Uterus (tissue), 4 donors: Measurements from ENCODE around the gene ANKRD16. TPM values are rescaled to one million over a fixed set of nuclear protein-coding genes. Genes with fewer than 3 reads are reported as not detected.
A peak's percentile ranks its signal among the peaks of the same experiment; 100 is the strongest.

Experiments
- DNase-seq, 2 donors: peaks; one replicate each; pipeline ENCODE4 v3.0.0-alpha.2; 2019 to 2020
- H3K27ac ChIP-seq, 2 donors: fragments of 200-600 bp; sonication (generic); 1 replicate in 1 of 2; 2 replicates in 1 of 2; pipeline ENCODE4 v1.5.1; 2016 to 2018
- H3K27me3 ChIP-seq, 2 donors: fragments of 200-600 bp; sonication (generic); one replicate each; pipeline ENCODE4 v1.5.1; 2018 to 2019; ENCODE audit warnings: control low read depth in 1 of 2
- H3K36me3 ChIP-seq, 2 donors: fragments of 200-600 bp; sonication (generic); one replicate each; pipeline ENCODE4 v1.5.1; 2019; ENCODE audit warnings: control low read depth in 1 of 2
- H3K4me1 ChIP-seq, 2 donors: fragments of 200-600 bp; sonication (generic); one replicate each; pipeline ENCODE4 v1.5.1; 2018 to 2019; ENCODE audit warnings: control low read depth in 1 of 2
- H3K4me3 ChIP-seq, 2 donors: fragments of 200-600 bp; sonication (generic); 1 replicate in 1 of 2; 2 replicates in 1 of 2; pipeline ENCODE4 v1.5.1; 2018 to 2019; ENCODE audit warnings: mild to moderate bottlenecking in 1 of 2
- H3K9me3 ChIP-seq, 2 donors: fragments of 200-600 bp; sonication (generic); one replicate each; pipeline ENCODE4 v1.5.1; 2019; ENCODE audit warnings: control low read depth in 1 of 2
- POLR2A ChIP-seq, 2 donors: fragments of 450-650 bp; IDR thresholded peaks; one replicate each; pipeline ENCODE4 v1.6.1; 2016; ENCODE audit warnings: antibody characterized with exemption in 2 of 2, mild to moderate bottlenecking in 1 of 2, moderate library complexity in 1 of 2
- intact Hi-C: fragments of 100-400 bp; cut with DNase I; formaldehyde crosslinking; loops from one replicate; pipeline ENCODE4 v1.15.1; 2023; ENCODE audit warnings: low total_unique reads
- total RNA-seq, 4 donors: library from RNA; depleted of rRNA in 3 of 4; stranded (reverse); fragments of >200 nt in 3 of 4; gene quantifications; one replicate each; pipeline versions ENCODE4 v1.1.0 to v1.2.4, GENCODE V29; 2014 to 2023
- TF ChIP-seq, protein P1 (sequence below), 4 experiments: fragments of 200-600 bp in 2 of 4; fragments of 450-650 bp in 2 of 4; sonication (generic) in 2 of 4; IDR thresholded peaks; one replicate each; pipeline ENCODE4 v1.5.1; 2016 to 2019; ENCODE audit warnings: antibody characterized with exemption in 4 of 4, mild to moderate bottlenecking in 2 of 4, moderate library complexity in 1 of 4
- donor health status: DM: yes; HTN: yes; CAD: no.

The ANKRD16 gene
- total RNA-seq, 4 donors from 2014 or later, result 11.9 to 28.4 (median 17.8) TPM

DNA sequence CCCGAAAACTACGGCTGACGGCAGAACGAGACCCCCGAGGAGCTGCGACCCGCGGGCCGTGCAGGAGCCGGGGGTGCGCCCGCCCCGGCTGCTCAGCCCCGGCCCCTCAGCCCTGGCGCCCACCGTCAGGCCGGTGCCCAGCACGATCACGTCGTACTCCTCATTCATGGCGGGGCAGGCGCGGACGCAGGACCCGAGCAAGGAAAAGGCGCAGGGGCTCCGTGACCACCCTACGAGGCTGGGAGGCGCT lies 76.7 kb downstream of the ANKRD16 start:
- TF ChIP-seq POLR2A (IDR thresholded peaks at IDR 0.05), result no peak
- TF ChIP-seq, protein P1, sequence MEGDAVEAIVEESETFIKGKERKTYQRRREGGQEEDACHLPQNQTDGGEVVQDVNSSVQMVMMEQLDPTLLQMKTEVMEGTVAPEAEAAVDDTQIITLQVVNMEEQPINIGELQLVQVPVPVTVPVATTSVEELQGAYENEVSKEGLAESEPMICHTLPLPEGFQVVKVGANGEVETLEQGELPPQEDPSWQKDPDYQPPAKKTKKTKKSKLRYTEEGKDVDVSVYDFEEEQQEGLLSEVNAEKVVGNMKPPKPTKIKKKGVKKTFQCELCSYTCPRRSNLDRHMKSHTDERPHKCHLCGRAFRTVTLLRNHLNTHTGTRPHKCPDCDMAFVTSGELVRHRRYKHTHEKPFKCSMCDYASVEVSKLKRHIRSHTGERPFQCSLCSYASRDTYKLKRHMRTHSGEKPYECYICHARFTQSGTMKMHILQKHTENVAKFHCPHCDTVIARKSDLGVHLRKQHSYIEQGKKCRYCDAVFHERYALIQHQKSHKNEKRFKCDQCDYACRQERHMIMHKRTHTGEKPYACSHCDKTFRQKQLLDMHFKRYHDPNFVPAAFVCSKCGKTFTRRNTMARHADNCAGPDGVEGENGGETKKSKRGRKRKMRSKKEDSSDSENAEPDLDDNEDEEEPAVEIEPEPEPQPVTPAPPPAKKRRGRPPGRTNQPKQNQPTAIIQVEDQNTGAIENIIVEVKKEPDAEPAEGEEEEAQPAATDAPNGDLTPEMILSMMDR (IDR thresholded peaks at IDR 0.05), result no peak
- H3K36me3 ChIP-seq, result no peaks in the 10 kb centered on the region
- no peaks in the 10 kb centered on the region for H3K9me3 ChIP-seq
- peaks cover 5 to 12% of the 10 kb centered on the region in 2 donors for H3K4me1 ChIP-seq
- intact Hi-C loops, result no loop called here
- no peak for DNase-seq
- H3K4me3 ChIP-seq, result peak overlapping the region; percentile 71 to 86
- peak overlapping the region; percentile 95 to 99 for H3K27ac ChIP-seq
- no peaks in the 10 kb centered on the region for H3K27me3 ChIP-seq

DNA sequence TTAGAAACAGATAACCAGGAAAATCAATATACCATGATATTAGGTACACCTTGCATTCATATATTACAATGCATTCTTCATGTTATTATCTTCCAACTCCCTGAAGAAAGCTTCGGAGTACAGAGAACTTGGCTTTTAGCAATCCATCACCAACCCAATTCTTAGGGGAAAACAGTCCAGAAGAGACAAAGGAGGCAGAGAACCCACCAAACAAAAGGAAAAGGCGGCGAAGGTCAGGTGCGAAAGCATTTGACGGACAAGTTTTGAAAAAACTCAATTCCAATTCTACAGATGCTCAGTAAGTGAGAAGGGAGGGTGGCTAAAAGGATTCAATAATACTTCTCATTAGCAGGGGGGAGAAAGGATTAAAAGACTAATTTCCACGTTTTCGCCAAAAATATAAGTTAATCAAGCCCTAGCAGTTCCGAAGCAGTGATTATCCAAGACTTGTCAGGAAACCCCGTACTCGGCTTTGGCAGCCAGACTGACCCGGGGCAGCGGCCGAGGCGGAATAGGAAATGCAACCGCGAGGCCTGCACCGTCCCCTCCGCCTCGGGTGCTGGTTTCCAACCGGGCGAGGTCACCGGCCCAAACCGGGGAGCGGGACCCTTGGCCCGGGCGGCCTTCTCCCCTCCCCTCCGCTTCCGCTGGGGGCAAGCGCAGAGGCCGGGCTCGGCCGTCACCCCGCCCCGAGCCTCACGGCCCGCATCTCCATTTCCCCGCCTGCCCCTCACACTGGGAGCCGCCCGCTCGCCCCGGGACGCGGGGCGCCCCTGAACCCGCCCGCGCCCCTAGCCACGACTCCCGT lies 77.2 kb downstream of the ANKRD16 start:
- intact Hi-C loops, result no loop called here
- peak; percentile 26 to 52 for DNase-seq
- Histone ChIP-seq H3K4me1 (peaks cover 5 to 12% of the 10 kb centered on the region in 2 donors), H3K27ac (peak overlapping the region; percentile 95 to 99), H3K9me3 (no peaks in the 10 kb centered on the region), H3K36me3 (no peaks in the 10 kb centered on the region), H3K27me3 (no peaks in the 10 kb centered on the region), H3K4me3 (peak overlapping the region; percentile 71 to 86)
- TF ChIP-seq, protein P1 (IDR thresholded peaks at IDR 0.05), result no peak
- TF ChIP-seq POLR2A (IDR thresholded peaks at IDR 0.05), result no peak

Other genes starting within 250 kb of the ANKRD16 start
- 10 to 100 TPM in 3 of 4 donors, 1 to 10 TPM in 1; 8.7 to 25.7 (median 17.9) TPM for gene ASB13, start 223.3 kb downstream of the ANKRD16 start, total RNA-seq
- gene TASOR2, start 205.1 kb downstream of the ANKRD16 start, total RNA-seq, result 100 to 1,000 TPM in 2 of 4 donors, 10 to 100 TPM in 2; 32.6 to 128 (median 75.1) TPM
- gene GDI2, start 76.5 kb downstream of the ANKRD16 start, total RNA-seq, result 100 to 1,000 TPM in 3 of 4 donors, 10 to 100 TPM in 1; 91.7 to 420 (median 185) TPM
- gene FBH1, start 350 bp upstream of the ANKRD16 start, total RNA-seq, result 100 to 1,000 TPM in 2 of 4 donors, 10 to 100 TPM in 2; 55.0 to 119 (median 85.8) TPM
- 10 to 100 TPM in 3 of 4 donors, 1 to 10 TPM in 1; 1.6 to 42.5 (median 31.9) TPM for gene IL15RA, start 87.7 kb upstream of the ANKRD16 start, total RNA-seq
- gene IL2RA, start 172.5 kb upstream of the ANKRD16 start, total RNA-seq, result under 1 TPM in 2 of 4 donors, not detected in 2; 0.15 to 0.28 TPM
- 100 to 1,000 TPM in 3 of 4 donors, 10 to 100 TPM in 1; 64.4 to 163 (median 146) TPM for gene RBM17, start 199.1 kb upstream of the ANKRD16 start, total RNA-seq